ENCODE measurements around the gene BATF.

The BATF gene

GRCh38 chr14:75501080-75501479 lies 21.2 kb upstream of the BATF start:
- DNase-seq, result no peak

DNA sequence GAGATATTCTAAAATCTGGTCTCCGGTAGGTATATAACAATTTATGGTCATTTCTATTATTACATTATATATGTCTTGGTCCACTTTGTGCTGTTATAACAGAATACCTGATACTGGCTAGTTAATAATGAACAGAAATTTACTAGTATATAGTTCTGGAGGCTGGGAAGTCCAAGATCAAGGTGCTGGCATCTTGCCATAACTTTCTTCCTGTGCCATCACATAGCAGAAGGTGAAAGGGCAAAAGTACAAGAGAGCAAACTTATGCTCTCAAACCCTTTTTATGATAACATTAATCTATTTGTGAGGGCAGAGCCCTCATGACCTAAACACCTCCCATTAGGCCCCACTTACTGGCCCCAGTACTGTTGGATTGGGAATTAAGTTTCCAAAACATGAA lies 17.9 kb upstream of the BATF start:
- no peak for DNase-seq

DNA sequence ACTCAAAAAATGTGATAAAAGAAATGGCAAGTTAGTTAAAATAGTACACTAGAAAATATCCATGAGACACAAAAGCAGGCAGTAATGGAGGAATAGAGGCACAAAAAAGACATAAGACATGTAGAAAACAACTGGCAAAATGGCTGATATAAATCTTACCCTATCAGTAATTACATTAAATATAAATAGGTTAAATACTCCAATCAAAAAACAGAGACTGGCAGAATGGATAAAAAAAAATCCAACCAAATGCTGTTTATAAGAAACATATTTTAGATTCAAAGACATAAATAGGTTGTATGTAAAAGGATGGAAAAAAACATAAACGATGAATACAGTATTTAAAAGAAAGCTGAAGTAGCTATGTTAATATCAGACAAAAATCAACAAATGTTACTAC lies 15.3 kb upstream of the BATF start:
- DNase-seq, result no peak

- no peak for DNase-seq
Observed at GRCh38 chr14:75510547-75510946, 11.7 kb upstream of the BATF start.

- no peak for DNase-seq
Observed at GRCh38 chr14:75511201-75511600, 11.1 kb upstream of the BATF start.

- DNase-seq, result no peak
Observed at GRCh38 chr14:75513911-75514672, 8.2 kb upstream of the BATF start.

GRCh38 chr14:75514673-75515628 lies 7.3 kb upstream of the BATF start:
- peak; percentile 29 for DNase-seq

DNA sequence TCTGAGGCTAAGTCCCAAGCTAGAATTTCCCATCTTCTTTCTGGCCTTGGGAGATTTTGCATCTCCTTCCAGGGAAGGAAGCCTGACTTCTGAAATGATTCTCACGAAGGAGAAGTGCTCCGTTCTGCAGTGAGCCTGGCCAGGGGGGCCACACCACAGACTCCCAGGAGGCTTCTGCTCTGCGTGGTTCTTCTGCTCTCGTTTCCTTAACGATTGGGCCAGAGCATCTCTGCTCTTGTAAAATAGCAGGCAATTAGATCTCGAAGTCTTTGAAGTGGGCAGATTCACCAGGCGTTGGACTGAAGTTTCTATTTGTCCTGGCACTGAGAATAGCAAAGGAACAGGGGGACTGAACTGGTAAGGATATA lies 6.7 kb upstream of the BATF start:
- peak; percentile 7 for DNase-seq

- DNase-seq, result no peak
Observed at GRCh38 chr14:75518625-75519024, 3.6 kb upstream of the BATF start.

DNA sequence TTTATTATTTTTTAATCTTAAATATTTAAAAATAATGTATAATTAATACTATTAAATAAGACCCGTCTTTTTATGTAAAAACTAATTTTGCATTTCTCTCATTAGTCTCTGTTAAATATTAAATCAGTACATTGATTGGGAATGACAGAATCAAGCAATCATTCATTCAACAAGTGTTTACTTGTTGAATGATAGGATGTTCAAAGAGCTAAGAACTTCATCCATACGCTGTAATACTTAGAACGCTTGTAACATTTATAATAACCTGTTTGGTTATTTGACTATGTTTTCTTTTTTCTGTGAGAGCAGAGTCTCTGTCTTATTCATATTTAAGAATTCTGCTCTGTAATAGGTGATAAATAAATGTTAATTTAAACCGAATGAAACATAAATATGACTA lies 2.9 kb upstream of the BATF start:
- no peak for DNase-seq

GRCh38 chr14:75519826-75520728 lies 2.2 kb upstream of the BATF start:
- no peak for DNase-seq

DNA sequence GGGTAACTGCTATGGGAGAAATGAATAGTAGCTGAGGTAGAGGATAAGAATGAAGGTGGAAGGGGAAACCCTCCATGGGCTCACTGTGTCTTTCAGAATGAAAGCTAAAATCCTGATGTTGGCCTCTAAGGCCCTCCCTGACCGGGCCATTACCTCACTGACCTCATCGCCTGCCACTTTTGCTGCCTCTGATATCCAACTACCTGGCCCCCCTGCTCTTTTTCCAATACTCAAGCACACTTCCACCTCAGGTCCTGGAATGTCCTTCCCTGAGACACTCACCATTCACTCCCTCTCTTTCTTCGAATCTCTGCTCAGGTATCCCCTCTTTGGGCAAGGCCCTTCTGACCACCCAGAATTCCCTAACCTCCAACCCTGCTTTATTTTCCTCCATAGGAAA lies 1.4 kb upstream of the BATF start:
- no peak for DNase-seq

GRCh38 chr14:75521415-75522199 lies 662 bp upstream of the BATF start:
- no peak for DNase-seq

DNA sequence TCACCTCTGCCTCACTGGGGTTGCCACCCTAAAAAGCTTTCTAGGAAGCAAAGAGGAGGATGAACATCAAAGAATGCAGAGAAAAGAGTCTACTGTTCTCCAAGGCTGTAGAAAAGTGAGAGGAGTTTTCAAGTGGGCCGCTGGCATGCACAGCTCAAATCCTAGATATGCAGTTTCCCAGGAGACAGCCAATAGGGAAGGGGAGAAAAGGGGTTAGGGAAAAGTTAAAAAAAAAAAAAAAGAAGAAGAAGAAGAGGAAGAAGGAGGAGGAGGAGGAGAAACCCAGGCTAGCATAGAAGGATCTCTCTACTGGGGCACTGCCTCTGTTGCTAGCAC lies 682 bp downstream of the BATF start:
- no peak for DNase-seq

DNA sequence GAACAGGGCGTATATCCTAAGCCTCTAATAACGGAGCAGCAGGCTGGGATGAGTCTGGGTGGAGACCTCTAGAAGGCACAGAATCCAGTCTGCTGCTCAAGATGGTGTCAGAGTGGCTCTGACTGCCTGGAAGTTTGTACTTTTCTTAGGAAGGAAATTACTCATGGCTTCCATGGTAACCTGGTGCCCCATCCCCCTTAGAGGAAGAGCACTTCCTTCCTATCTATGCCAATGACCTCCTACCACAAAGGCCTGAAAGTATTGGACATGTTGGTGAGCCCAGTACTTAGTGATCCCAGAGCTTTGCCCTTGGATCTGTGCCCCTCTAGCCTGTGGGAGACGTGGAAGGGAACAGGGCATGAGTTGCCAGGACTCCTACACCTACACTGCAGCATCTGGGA lies 1.5 kb downstream of the BATF start:
- DNase-seq, result no peak

DNA sequence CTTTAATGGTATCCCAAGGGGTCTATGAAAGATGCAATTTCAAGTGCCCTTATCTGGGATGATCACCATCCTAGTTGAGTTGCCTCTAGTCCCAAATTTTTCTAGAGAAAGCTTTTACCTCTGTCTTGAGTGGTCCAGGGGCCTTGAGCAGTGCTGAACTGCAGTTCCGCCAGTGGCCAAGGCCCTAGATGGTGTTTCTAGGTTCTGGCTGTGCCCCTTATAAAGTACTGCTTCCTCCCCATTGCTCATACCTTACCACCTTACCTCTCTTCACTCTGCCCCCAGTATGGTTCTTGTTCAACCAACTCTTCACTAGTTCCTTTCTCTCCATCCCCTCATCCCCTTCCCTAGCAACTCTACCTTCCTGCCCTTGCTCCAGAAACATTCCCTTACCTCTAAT lies 3.7 kb downstream of the BATF start:
- DNase-seq, result no peak

DNA sequence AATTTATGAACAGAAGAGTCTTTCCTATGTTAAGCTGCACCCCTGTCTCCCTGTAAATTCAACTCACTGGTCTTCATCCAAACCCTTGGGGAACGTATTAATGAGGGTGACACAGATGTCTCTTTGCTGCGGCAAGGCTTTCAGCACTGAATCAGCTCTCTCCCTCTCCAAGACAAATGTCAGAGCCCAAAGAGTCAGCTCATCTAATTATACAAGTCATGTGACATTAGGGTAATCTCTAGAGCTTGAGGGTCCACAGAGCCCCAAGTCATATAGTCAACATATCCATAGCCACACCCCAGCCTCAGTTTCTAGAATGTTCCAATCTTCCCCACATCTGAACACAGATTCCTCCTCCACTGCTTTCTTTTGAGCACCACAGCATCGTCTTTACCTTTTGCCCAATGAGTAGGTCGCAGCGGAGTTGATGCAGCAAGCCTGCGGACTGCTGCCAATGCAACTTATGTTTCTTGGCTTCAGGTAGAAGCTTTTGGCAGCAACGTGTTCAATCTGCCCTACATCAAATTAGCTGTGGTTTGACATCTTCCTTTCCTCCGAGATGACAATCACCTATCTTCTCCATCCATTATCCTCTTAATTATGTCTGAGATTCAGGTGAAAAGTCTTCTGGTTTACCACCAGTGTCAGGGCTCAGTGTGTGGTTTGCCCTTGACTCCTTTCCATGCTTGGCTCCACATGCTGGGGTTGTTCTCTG lies 5.3 kb downstream of the BATF start:
- no peak for DNase-seq

DNA sequence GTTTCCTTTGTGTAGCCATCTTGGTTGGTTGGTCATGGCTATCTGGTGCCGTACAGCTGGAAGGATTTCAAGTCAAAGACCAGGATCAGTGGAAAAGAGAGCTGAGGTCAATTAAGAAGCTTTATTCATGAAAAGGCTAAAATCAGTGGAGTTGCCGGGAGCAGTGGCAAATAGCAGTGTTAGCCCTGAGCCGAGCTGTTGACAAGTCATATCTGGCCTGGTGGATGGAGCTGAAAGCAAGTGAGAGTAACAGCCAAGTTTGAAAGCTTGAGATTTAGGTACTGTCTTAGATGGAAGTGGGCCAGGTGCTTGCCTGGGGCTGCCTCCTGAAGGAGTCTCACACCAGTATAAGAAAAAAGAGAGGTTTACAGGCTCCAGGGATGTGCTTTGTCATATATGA lies 9.0 kb downstream of the BATF start:
- no peak for DNase-seq

GRCh38 chr14:75531660-75532317 lies 9.5 kb downstream of the BATF start:
- peak; percentile 7 for DNase-seq

- no peak for DNase-seq
Observed at GRCh38 chr14:75533791-75534555, 11.7 kb downstream of the BATF start.

Measured in fibroblast of skin of scalp (primary cell).